Endothelial cell of umbilical vein (primary cell): ENCODE measurements around the gene FGD6. TPM values are rescaled to one million over a fixed set of nuclear protein-coding genes. Genes with fewer than 3 reads are reported as not detected.

Source experiments
- BruUV-seq: library from RNA; stranded (reverse); fragments of 400-500 nt; replicated peaks from 2 replicates; lab custom pipeline; 2021; lab: Mats Ljungman, UMichigan
- CTCF ChIA-PET: fragments of 300-600, 350-600 bp; sonication (Branson Sonifier 250); formaldehyde crosslinking; loops from one replicate; lab custom pipeline; 2021; ENCODE audit warnings: antibody characterized with exemption, inconsistent platforms; lab: Charles Lee
- POLR2A ChIA-PET: fragments of 300-600, 350-600 bp; sonication (Branson Sonifier 250); formaldehyde crosslinking; loops from one replicate; lab custom pipeline; 2021; ENCODE audit warnings: antibody characterized with exemption, inconsistent platforms; lab: Charles Lee
- DNase-seq: peaks from one replicate; pipeline ENCODE4 v3.0.0-alpha.2; 2011; ENCODE audit warnings: low read depth, low spot score
- FAIRE-seq: peaks from 2 replicates; lab custom pipeline; 2011; peaks lifted over from hg19 to GRCh38; lab: Jason Lieb, UNC
- H2AFZ ChIP-seq: 2 replicates; pipeline ENCODE4 v1.6.0; 2012; ENCODE audit warnings: low read depth, low read length, control low read depth, inconsistent platforms
- H3K27ac ChIP-seq: 2 replicates; pipeline ENCODE4 v1.5.1; 2011; ENCODE audit warnings: low read depth, mild to moderate bottlenecking, control low read depth, low read length, moderate library complexity; ENCODE audit not compliant: insufficient read depth
- H3K27me3 ChIP-seq, 2 experiments: 2 replicates each; pipeline versions ENCODE4 v1.6.0 to v1.6.1; 2011; ENCODE audit warnings: low read length in 2 of 2, mixed read lengths in 1 of 2; ENCODE audit not compliant: control insufficient read depth in 2 of 2, insufficient read depth in 2 of 2
- H3K36me3 ChIP-seq, 2 experiments: 2 replicates in 1 of 2; 3 replicates in 1 of 2; pipeline ENCODE4 v1.5.1; 2011; ENCODE audit warnings: low read length in 2 of 2, mild to moderate bottlenecking in 1 of 2, moderate library complexity in 1 of 2; ENCODE audit not compliant: control insufficient read depth in 2 of 2, insufficient read depth in 2 of 2; ENCODE audit errors: extremely low read depth in 1 of 2
- H3K4me1 ChIP-seq: 3 replicates; pipeline ENCODE4 v1.5.1; 2011; ENCODE audit warnings: mild to moderate bottlenecking, low read length; ENCODE audit not compliant: control insufficient read depth, insufficient read depth; ENCODE audit errors: extremely low read depth
- H3K4me2 ChIP-seq: 2 replicates; pipeline ENCODE4 v1.6.1; 2011; ENCODE audit warnings: low read length, control low read depth, mixed read lengths; ENCODE audit not compliant: insufficient read depth
- H3K4me3 ChIP-seq, 3 experiments: fragments of 200-600 bp in 1 of 3; sonication (generic), shearing (Covaris generic) in 1 of 3; replicated peaks in 1 of 3; 2 replicates each; pipeline ENCODE4 v1.5.1; 2011 to 2016; ENCODE audit warnings: control low read depth in 3 of 3, low read length in 3 of 3, mild to moderate bottlenecking in 2 of 3, inconsistent platforms in 1 of 3, low read depth in 1 of 3, moderate library complexity in 1 of 3; ENCODE audit not compliant: insufficient read depth in 1 of 3
- H3K79me2 ChIP-seq: 2 replicates; pipeline ENCODE4 v1.6.0; 2012; ENCODE audit warnings: low read length, inconsistent platforms; ENCODE audit not compliant: control insufficient read depth, insufficient read depth
- H3K9ac ChIP-seq: replicated peaks from 2 replicates; pipeline ENCODE3; 2011; ENCODE audit warnings: low read length, control low read depth; ENCODE audit not compliant: insufficient read depth; ENCODE audit errors: extremely low read depth
- H3K9me1 ChIP-seq: replicated peaks from 3 replicates; pipeline ENCODE4 v1.6.0; 2011; ENCODE audit warnings: mild to moderate bottlenecking, low read length; ENCODE audit not compliant: control insufficient read depth, insufficient read depth; ENCODE audit errors: extremely low read depth
- H3K9me3 ChIP-seq: replicated peaks from 2 replicates; pipeline ENCODE4 v1.5.1; 2012; ENCODE audit warnings: low read length, inconsistent platforms; ENCODE audit not compliant: control insufficient read depth, insufficient read depth
- H4K20me1 ChIP-seq: replicated peaks from 2 replicates; pipeline ENCODE3; 2011; ENCODE audit warnings: mild to moderate bottlenecking, low read length; ENCODE audit not compliant: control insufficient read depth, insufficient read depth; ENCODE audit errors: extremely low read depth
- CTCF ChIP-seq, 2 donors: IDR thresholded peaks; 1 replicate in 1 of 2; 2 replicates in 1 of 2; pipeline ENCODE4 v1.5.1; 2011; ENCODE audit warnings: low read length in 2 of 2, mild to moderate bottlenecking in 2 of 2, moderate library complexity in 2 of 2, control low read depth in 1 of 2, inconsistent platforms in 1 of 2, low read depth in 1 of 2; ENCODE audit not compliant: insufficient read depth in 1 of 2; ENCODE audit errors: extremely low read depth in 1 of 2
- EZH2 ChIP-seq: IDR thresholded peaks from 2 replicates; pipeline ENCODE4 v1.6.1; 2012; ENCODE audit warnings: borderline replicate concordance, low read depth, mild to moderate bottlenecking, moderate library complexity, low read length, inconsistent platforms; ENCODE audit not compliant: severe bottlenecking
- FOS ChIP-seq: IDR thresholded peaks from 2 replicates; pipeline ENCODE4 v1.6.1; 2011; ENCODE audit warnings: mild to moderate bottlenecking, low read length, moderate library complexity, borderline replicate concordance; ENCODE audit not compliant: insufficient read depth
- GATA2 ChIP-seq: IDR thresholded peaks from 2 replicates; pipeline ENCODE4 v1.7.0; 2011; ENCODE audit warnings: low read depth, mild to moderate bottlenecking, moderate library complexity, mixed read lengths, low read length; ENCODE audit not compliant: insufficient read length, insufficient read depth
- JUN ChIP-seq: IDR thresholded peaks from 2 replicates; pipeline ENCODE4 v1.6.1; 2011; ENCODE audit warnings: borderline replicate concordance, low read depth; ENCODE audit not compliant: insufficient read length, insufficient read depth
- MAX ChIP-seq: IDR thresholded peaks from 2 replicates; pipeline ENCODE4 v1.6.1; 2011; ENCODE audit not compliant: insufficient read depth, insufficient read length
- MYC ChIP-seq: IDR thresholded peaks from one replicate; pipeline ENCODE4 v1.6.1; 2011; ENCODE audit warnings: mild to moderate bottlenecking, low read depth, low read length
- POLR2A ChIP-seq: IDR thresholded peaks from 2 replicates; pipeline ENCODE4 v1.6.1; 2012; ENCODE audit warnings: low read depth, mild to moderate bottlenecking, control low read depth, low read length
- POLR2AphosphoS5 ChIP-seq: IDR thresholded peaks from 2 replicates; pipeline ENCODE4 v1.6.1; 2012; ENCODE audit warnings: low read depth, mild to moderate bottlenecking, control low read depth, low read length, moderate library complexity; ENCODE audit not compliant: insufficient read depth
- dilution Hi-C: fragments of 300-500 bp; cut with MboI; formaldehyde crosslinking; loops from one replicate; pipeline ENCODE4 v1.15.0; 2019; ENCODE audit warnings: low sequenced_read_pairs; ENCODE audit not compliant: extremely low pct_ligation_motif_present
- intact Hi-C: fragments of 100-400 bp; cut with micrococcal nuclease; formaldehyde crosslinking; loops from one replicate; pipeline ENCODE4 v1.10.0; 2022
- polyA plus RNA-seq, 4 experiments: library from polyadenylated mRNA; depleted of rRNA in 3 of 4; stranded (reverse) in 3 of 4; unstranded in 1 of 4; fragments of >200 nt; gene quantifications; 2 replicates each; pipeline versions ENCODE4 v1.2.1 to v1.2.3, GENCODE V29; 2011 to 2012; ENCODE audit warnings: missing spikeins in 1 of 4
- total RNA-seq: library from RNA; stranded (reverse); gene quantifications from 2 replicates; pipeline ENCODE4 v1.2.3, GENCODE V29; 2021

Gene FGD6
- total and polyA plus RNA-seq, 2 donors (not counting 3 experiments of a cell fraction or from before 2014, with no cell fraction given): 5.9 to 14.0 TPM

- CTCF ChIA-PET: interaction anchor here (1.7 to 2.9 kb wide), 2 partner anchors 111 to 310 kb away, joined by 4 to 6 read pairs; no protein-coding TSS in a partner anchor
Measured at GRCh38 chr12:95224202-95225170, 7.2 kb upstream of the FGD6 start.

More at GRCh38 chr12:95224202-95225170, 7.2 kb upstream of the FGD6 start:
- intact Hi-C loops (no loop called here), dilution Hi-C loops (loop anchor here (25.0 kb wide), 1 partner anchor 112 kb away; no protein-coding TSS in a partner anchor)
- Histone ChIP-seq H3K79me2 (peaks cover 94% of the 10 kb centered on the region), H4K20me1 (peaks cover 4% of the 10 kb centered on the region), H2AFZ (no peak overlapping the region), H3K9me3 (no peaks in the 10 kb centered on the region), H3K9ac (no peak overlapping the region), H3K27me3 (no peaks in the 10 kb centered on the region), H3K27ac (no peak overlapping the region), H3K4me3 (no peak overlapping the region), H3K9me1 (no peaks in the 10 kb centered on the region), H3K4me1 (peaks cover 27% of the 10 kb centered on the region), H3K36me3 (peaks cover 0 to 15% of the 10 kb centered on the region in 2 experiments), H3K4me2 (no peak overlapping the region)
- no TSS peak for BruUV-seq
- no peak for TF ChIP-seq MAX
- TF ChIP-seq FOS: no peak
- no peak for TF ChIP-seq JUN
- TF ChIP-seq GATA2: no peak
- no peak for TF ChIP-seq POLR2AphosphoS5
- TF ChIP-seq EZH2: no peak
- no peak for TF ChIP-seq MYC
- no peak for TF ChIP-seq POLR2A
- no peak for TF ChIP-seq CTCF (IDR thresholded peaks at IDR 0.05; ENCODE audit: extremely low read depth in 1 of 2, insufficient read depth in 1 of 2, low read depth in 1 of 2, low read length in 2 of 2)
- DNase-seq (no peak), FAIRE-seq (no peak)
- POLR2A ChIA-PET: no interaction called here
